ENCODE measurements around the gene KIAA0753. TPM values are rescaled to one million over a fixed set of nuclear protein-coding genes. Genes with fewer than 3 reads are reported as not detected.

The KIAA0753 gene
- total RNA-seq, 4 donors from 2014 or later, result 3.0 to 6.3 (median 3.6) TPM

DNA sequence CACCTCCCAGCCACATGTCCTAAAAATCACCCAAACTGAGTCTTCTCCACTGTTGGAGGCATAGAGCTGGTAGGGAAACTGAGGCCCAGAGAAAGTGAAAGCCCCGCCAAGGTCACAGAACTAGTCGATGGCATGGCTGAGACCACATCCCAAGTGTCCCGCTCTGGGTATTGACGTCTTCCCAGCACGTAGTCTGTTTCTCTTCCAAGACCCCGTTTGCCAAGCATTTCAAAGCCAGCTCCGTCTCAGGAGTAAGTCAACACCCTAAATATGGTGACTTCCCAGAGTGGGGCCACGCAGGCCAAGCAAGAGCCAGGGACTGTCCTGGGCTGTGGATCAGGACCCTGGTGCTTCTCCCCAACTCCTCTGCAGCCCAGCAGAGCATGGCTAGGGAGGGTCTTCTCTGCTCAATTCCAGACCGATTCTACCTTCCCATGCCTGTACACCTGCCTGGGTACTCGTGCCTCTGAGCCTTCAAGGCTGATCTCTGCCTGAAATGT lies 103.9 kb downstream of the KIAA0753 start:
- H3K36me3 ChIP-seq, result no peaks in the 10 kb centered on the region
- in situ Hi-C loops (cut with MboI; ENCODE audit: low sequenced_read_pairs in 4 of 4) (no loop called here), intact Hi-C loops (cut with DNase I; ENCODE audit: low total_unique reads) (no loop called here)
- H3K9me3 ChIP-seq, result peaks cover 0 to 2% (median 0%) of the 10 kb centered on the region in 3 donors
- ATAC-seq (no peak), DNase-seq (no peak)
- TF ChIP-seq, protein P1, sequence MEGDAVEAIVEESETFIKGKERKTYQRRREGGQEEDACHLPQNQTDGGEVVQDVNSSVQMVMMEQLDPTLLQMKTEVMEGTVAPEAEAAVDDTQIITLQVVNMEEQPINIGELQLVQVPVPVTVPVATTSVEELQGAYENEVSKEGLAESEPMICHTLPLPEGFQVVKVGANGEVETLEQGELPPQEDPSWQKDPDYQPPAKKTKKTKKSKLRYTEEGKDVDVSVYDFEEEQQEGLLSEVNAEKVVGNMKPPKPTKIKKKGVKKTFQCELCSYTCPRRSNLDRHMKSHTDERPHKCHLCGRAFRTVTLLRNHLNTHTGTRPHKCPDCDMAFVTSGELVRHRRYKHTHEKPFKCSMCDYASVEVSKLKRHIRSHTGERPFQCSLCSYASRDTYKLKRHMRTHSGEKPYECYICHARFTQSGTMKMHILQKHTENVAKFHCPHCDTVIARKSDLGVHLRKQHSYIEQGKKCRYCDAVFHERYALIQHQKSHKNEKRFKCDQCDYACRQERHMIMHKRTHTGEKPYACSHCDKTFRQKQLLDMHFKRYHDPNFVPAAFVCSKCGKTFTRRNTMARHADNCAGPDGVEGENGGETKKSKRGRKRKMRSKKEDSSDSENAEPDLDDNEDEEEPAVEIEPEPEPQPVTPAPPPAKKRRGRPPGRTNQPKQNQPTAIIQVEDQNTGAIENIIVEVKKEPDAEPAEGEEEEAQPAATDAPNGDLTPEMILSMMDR (IDR thresholded peaks at IDR 0.05 in 4 of 5, conservative IDR thresholded peaks at IDR 0.05 in 1 of 5), result no peak
- TF ChIP-seq POLR2A (IDR thresholded peaks at IDR 0.05), result no peak
- H3K27ac ChIP-seq, result no peak overlapping the region
- no peaks in the 10 kb centered on the region for H3K27me3 ChIP-seq
- H3K4me1 ChIP-seq, result peaks cover 4 to 10% of the 10 kb centered on the region in 2 donors
- H3K4me3 ChIP-seq, result no peak overlapping the region

DNA sequence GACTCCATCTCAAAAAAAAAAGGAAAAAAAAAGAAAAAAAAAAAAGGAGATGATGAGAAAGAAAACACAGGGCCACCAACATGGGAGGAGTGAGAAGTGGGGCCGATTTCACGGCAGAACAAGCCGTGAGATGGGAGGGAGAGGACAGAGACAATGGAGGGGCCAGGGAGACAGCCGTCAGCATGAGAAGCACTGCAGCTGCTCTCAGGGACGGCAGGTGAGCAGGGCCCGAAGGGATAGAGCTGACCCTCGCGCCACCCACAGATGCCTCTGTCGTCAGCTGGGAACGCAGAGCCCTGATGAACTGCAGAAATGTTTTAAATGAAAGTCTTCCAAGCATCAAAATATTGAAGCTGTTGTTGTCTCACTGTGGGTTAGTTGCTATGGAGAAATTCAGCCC lies 104.5 kb downstream of the KIAA0753 start:
- TF ChIP-seq POLR2A (IDR thresholded peaks at IDR 0.05), result no peak
- TF ChIP-seq, protein P1 (IDR thresholded peaks at IDR 0.05 in 4 of 5, conservative IDR thresholded peaks at IDR 0.05 in 1 of 5), result no peak
- in situ Hi-C loops (cut with MboI; ENCODE audit: low sequenced_read_pairs in 4 of 4), result no loop called here
- no peaks in the 10 kb centered on the region for H3K27me3 ChIP-seq
- H3K27ac ChIP-seq, result no peak overlapping the region
- H3K36me3 ChIP-seq, result no peaks in the 10 kb centered on the region
- ATAC-seq, result no peak
- peaks cover 0 to 2% (median 0%) of the 10 kb centered on the region in 3 donors for H3K9me3 ChIP-seq
- no peak for DNase-seq
- H3K4me3 ChIP-seq, result no peak overlapping the region
- intact Hi-C loops (cut with DNase I; ENCODE audit: low total_unique reads), result no loop called here
- H3K4me1 ChIP-seq, result peaks cover 4 to 10% of the 10 kb centered on the region in 2 donors

DNA sequence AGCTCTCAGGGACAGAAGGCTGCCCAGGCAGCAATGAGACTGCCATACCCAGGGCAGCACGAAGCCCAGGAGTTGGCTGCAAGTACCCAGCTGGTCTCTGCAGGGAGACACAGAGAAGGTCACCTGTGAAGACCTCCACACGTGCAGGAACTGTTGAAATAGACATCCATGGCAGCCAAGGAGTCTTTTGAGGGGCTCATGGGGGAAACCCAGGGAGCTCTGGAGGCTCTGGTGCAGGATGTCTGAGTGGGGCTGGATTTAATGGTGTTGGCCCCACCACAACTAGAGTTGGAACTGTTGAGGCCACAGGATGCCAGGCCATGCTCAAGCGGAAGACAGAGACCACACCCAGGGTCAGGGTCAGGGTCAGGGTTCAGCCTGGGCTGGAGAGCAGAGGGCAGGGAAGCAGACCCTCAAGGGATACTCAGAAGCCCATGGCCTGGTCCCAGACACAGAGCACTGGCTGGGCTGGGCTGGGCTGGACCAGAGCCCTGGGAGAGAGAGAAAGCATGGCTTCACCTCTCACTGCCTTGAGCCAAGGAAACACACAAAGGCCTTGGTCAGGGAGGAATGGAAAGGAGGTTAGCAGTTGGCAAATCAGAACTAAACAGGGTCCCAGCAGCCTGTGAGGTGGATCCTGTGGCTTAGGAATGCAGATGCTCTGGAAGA lies 105.5 kb downstream of the KIAA0753 start:
- ATAC-seq (no peak), DNase-seq (no peak)
- no peaks in the 10 kb centered on the region for H3K36me3 ChIP-seq
- in situ Hi-C loops (cut with MboI; ENCODE audit: low sequenced_read_pairs in 4 of 4) (no loop called here), intact Hi-C loops (cut with DNase I; ENCODE audit: low total_unique reads) (no loop called here)
- peaks cover 0 to 2% (median 0%) of the 10 kb centered on the region in 3 donors for H3K9me3 ChIP-seq
- peaks cover 4 to 15% of the 10 kb centered on the region in 2 donors for H3K4me1 ChIP-seq
- H3K27ac ChIP-seq, result no peak overlapping the region
- no peak overlapping the region for H3K4me3 ChIP-seq
- no peaks in the 10 kb centered on the region for H3K27me3 ChIP-seq
- no peak for TF ChIP-seq POLR2A (IDR thresholded peaks at IDR 0.05)
- TF ChIP-seq, protein P1 (IDR thresholded peaks at IDR 0.05 in 4 of 5, conservative IDR thresholded peaks at IDR 0.05 in 1 of 5), result no peak

DNA sequence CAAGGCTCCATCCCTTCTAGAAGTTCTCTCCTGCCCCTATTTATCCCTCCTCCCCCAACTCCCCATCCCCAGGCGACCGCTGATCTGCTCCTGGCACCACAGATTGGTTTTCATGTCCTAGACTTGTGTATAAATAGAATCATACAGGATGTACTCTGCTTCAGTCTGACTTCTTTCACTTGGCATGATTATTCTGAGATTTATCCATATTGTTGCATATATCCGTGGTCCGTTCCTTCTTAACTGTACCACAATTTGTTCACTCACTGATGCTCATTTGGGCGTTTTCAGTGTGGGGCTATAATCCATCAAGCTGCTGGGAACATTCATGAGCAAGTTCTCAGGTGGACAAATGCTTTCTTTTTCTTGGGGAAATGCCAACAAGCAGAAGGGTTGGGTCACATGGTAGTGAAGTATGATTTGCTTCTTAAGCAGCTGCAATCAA lies 108.0 kb downstream of the KIAA0753 start:
- Histone ChIP-seq H3K9me3 (no peaks in the 10 kb centered on the region), H3K4me1 (peaks cover 4 to 15% of the 10 kb centered on the region in 2 donors), H3K27ac (peak overlapping the region in 1 of 4 donors; percentile 68), H3K4me3 (no peak overlapping the region), H3K27me3 (no peaks in the 10 kb centered on the region), H3K36me3 (no peaks in the 10 kb centered on the region)
- in situ Hi-C loops (cut with MboI; ENCODE audit: low sequenced_read_pairs in 4 of 4) (no loop called here), intact Hi-C loops (cut with DNase I; ENCODE audit: low total_unique reads) (no loop called here)
- DNase-seq, result no peak
- TF ChIP-seq, protein P1 (IDR thresholded peaks at IDR 0.05 in 4 of 5, conservative IDR thresholded peaks at IDR 0.05 in 1 of 5), result no peak
- TF ChIP-seq POLR2A (IDR thresholded peaks at IDR 0.05), result no peak
- peak; percentile 51 to 80 for ATAC-seq
